ENCODE results near the gene KRTAP10-6. TPM values are rescaled to one million over a fixed set of nuclear protein-coding genes. Genes with fewer than 3 reads are reported as not detected.

KRTAP10-6 gene
- total and polyA plus RNA-seq, 2 experiments from 2014 or later = not detected

- Histone ChIP-seq H3K27me3 (peaks cover under 1% of the 10 kb centered on the region), H3K4me3 (no peak overlapping the region), H3K4me2 (no peak overlapping the region), H3K79me2 (no peaks in the 10 kb centered on the region), H4K20me1 (ENCODE audit: insufficient read depth, poor library complexity, severe bottlenecking) (no peaks in the 10 kb centered on the region), H2AFZ (no peak overlapping the region), H3K9me2 (replicated peaks; ENCODE audit: insufficient read depth) (no peaks in the 10 kb centered on the region), H3K9me3 (ENCODE audit: low read depth) (no peaks in the 10 kb centered on the region), H3K27ac (no peak overlapping the region), H3K4me1 (ENCODE audit: insufficient read depth) (peaks cover 3% of the 10 kb centered on the region), H3K36me3 (replicated peaks; ENCODE audit: insufficient read depth, low read depth) (no peaks in the 10 kb centered on the region)
- 92% methylated on average over 9 of the region's 22 CpGs for WGBS (ENCODE audit: low lambda C conversion rate, missing lambda C conversion rate)
- no peak for TF ChIP-seq EZH2phosphoT487 (IDR thresholded peaks at IDR 0.05; ENCODE audit: low read depth, severe bottlenecking, unreplicated experiment)
- TF ChIP-seq, protein P1, sequence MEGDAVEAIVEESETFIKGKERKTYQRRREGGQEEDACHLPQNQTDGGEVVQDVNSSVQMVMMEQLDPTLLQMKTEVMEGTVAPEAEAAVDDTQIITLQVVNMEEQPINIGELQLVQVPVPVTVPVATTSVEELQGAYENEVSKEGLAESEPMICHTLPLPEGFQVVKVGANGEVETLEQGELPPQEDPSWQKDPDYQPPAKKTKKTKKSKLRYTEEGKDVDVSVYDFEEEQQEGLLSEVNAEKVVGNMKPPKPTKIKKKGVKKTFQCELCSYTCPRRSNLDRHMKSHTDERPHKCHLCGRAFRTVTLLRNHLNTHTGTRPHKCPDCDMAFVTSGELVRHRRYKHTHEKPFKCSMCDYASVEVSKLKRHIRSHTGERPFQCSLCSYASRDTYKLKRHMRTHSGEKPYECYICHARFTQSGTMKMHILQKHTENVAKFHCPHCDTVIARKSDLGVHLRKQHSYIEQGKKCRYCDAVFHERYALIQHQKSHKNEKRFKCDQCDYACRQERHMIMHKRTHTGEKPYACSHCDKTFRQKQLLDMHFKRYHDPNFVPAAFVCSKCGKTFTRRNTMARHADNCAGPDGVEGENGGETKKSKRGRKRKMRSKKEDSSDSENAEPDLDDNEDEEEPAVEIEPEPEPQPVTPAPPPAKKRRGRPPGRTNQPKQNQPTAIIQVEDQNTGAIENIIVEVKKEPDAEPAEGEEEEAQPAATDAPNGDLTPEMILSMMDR (IDR thresholded peaks at IDR 0.05; ENCODE audit: poor library complexity) = no peak
- TF ChIP-seq EZH2 (IDR thresholded peaks at IDR 0.05; ENCODE audit: borderline replicate concordance) = no peak
- DNase-seq (ENCODE audit: low spot score) = no peak
These were observed 13.1 kb downstream of the KRTAP10-6 start for GRCh38 chr21:44579056-44579832.

- Histone ChIP-seq H4K20me1 (ENCODE audit: insufficient read depth, poor library complexity, severe bottlenecking) (no peaks in the 10 kb centered on the region), H3K4me3 (no peak overlapping the region), H3K9me2 (replicated peaks; ENCODE audit: insufficient read depth) (no peaks in the 10 kb centered on the region), H3K27me3 (no peaks in the 10 kb centered on the region), H3K9me3 (ENCODE audit: low read depth) (no peaks in the 10 kb centered on the region), H2AFZ (no peak overlapping the region), H3K4me1 (ENCODE audit: insufficient read depth) (peaks cover 3% of the 10 kb centered on the region), H3K36me3 (replicated peaks; ENCODE audit: insufficient read depth, low read depth) (no peaks in the 10 kb centered on the region), H3K27ac (no peak overlapping the region), H3K4me2 (no peak overlapping the region), H3K79me2 (no peaks in the 10 kb centered on the region)
- WGBS (ENCODE audit: low lambda C conversion rate, missing lambda C conversion rate) = 93% methylated on average over 16 of the region's 17 CpGs
- TF ChIP-seq EZH2phosphoT487 (IDR thresholded peaks at IDR 0.05; ENCODE audit: low read depth, severe bottlenecking, unreplicated experiment) (no peak), EZH2 (IDR thresholded peaks at IDR 0.05; ENCODE audit: borderline replicate concordance) (no peak)
- TF ChIP-seq, protein P1 (IDR thresholded peaks at IDR 0.05; ENCODE audit: poor library complexity) = no peak
- no peak for DNase-seq (ENCODE audit: low spot score)
These were observed 13.8 kb downstream of the KRTAP10-6 start for GRCh38 chr21:44578371-44579055.

DNA sequence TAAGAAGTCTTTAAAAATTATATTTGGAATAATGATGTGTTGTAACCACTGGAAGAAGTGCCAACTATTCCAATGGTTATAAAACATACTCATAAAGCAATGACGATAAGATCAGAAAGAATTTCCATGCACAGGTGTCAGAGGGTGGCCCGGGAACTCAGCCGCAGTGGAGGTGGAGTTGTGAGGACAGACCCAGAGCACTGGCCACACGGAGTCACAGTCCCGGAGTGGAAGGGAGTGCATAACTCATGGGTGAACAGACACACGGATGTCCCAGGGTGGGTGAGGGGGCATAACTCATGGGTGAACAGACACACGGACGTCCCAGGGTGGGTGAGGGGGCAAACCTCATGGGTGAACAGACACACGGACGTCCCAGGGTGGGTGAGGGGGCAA is 16.3 kb downstream of the KRTAP10-6 start:
- no peak for DNase-seq (ENCODE audit: low spot score)
- Histone ChIP-seq H3K27me3 (no peaks in the 10 kb centered on the region), H3K79me2 (no peaks in the 10 kb centered on the region), H2AFZ (no peak overlapping the region), H3K36me3 (replicated peaks; ENCODE audit: insufficient read depth, low read depth) (no peaks in the 10 kb centered on the region), H3K4me2 (no peak overlapping the region), H3K4me1 (ENCODE audit: insufficient read depth) (peaks cover 3% of the 10 kb centered on the region), H3K4me3 (no peak overlapping the region), H3K9me2 (replicated peaks; ENCODE audit: insufficient read depth) (no peaks in the 10 kb centered on the region), H4K20me1 (ENCODE audit: insufficient read depth, poor library complexity, severe bottlenecking) (no peaks in the 10 kb centered on the region), H3K9me3 (ENCODE audit: low read depth) (no peaks in the 10 kb centered on the region), H3K27ac (no peak overlapping the region)
- WGBS (ENCODE audit: low lambda C conversion rate, missing lambda C conversion rate) = 96% methylated on average over 10 of the region's 10 CpGs
- TF ChIP-seq EZH2phosphoT487 (IDR thresholded peaks at IDR 0.05; ENCODE audit: low read depth, severe bottlenecking, unreplicated experiment) = no peak
- no peak for TF ChIP-seq EZH2 (IDR thresholded peaks at IDR 0.05; ENCODE audit: borderline replicate concordance)
